ENCODE data around the gene FGF9.

DNA sequence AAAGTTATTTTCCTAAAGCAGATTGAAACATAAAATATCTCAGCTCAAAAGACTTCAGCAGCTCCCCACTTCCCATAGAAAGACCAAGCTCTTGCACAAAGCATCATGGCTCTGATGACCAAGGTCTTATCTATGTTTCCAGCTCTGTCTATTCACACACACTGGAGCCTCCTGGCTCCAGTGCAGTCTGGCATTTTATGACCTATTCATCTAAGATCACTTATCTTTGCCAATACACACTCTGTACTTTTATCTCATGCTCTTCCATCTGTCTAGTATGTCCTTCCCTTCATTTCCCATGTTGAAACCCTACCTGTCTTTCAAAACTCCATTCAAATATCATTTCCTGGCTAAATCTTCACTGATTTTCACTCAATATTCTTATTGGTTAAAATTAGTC lies 74.4 kb downstream of the FGF9 start:
- TF ChIP-seq EZH2 (IDR thresholded peaks at IDR 0.05; ENCODE audit: borderline replicate concordance, low read length), result no peak
- TF ChIP-seq, protein P1, sequence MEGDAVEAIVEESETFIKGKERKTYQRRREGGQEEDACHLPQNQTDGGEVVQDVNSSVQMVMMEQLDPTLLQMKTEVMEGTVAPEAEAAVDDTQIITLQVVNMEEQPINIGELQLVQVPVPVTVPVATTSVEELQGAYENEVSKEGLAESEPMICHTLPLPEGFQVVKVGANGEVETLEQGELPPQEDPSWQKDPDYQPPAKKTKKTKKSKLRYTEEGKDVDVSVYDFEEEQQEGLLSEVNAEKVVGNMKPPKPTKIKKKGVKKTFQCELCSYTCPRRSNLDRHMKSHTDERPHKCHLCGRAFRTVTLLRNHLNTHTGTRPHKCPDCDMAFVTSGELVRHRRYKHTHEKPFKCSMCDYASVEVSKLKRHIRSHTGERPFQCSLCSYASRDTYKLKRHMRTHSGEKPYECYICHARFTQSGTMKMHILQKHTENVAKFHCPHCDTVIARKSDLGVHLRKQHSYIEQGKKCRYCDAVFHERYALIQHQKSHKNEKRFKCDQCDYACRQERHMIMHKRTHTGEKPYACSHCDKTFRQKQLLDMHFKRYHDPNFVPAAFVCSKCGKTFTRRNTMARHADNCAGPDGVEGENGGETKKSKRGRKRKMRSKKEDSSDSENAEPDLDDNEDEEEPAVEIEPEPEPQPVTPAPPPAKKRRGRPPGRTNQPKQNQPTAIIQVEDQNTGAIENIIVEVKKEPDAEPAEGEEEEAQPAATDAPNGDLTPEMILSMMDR (conservative IDR thresholded peaks at IDR 0.05 in 1 of 2, IDR thresholded peaks at IDR 0.05 in 1 of 2; ENCODE audit: extremely low read depth in 1 of 2, insufficient read depth in 1 of 2, low read depth in 1 of 2, low read length in 2 of 2), result no peak
